ENCODE measurements around the gene STOML1. TPM values are rescaled to one million over a fixed set of nuclear protein-coding genes. Genes with fewer than 3 reads are reported as not detected.
"Not testable (repeated sequence)": the region's sequence is repeated elsewhere in the genome, so short reads cannot be mapped to it uniquely, and the experiment has no call there.

Gene STOML1
- total RNA-seq, 1 experiment from 2014 or later, result 5.0 TPM

DNA sequence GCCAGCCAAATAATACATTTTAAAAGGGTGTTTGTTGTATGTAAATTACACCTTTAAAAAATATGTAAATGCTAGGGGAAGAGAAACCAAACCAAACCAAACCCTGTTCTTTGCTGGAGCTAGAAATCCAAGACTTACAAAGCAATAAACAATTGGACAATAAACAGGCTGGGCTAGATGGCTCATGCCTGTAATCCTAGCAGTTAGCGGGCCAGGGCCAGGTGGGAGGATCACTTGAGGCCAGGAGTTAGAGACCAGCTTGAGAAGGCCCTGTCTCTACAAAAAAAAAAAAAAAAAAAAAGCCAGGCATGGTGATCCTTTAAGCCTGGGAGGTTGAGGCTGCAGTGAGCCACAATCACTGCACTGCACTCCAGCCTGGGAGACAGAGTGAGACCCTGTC is 12.5 kb downstream of the STOML1 start (continued):
- no peak for TF ChIP-seq EZH2phosphoT487 (IDR thresholded peaks at IDR 0.05; ENCODE audit: borderline replicate concordance)
- no peak for TF ChIP-seq ZFX (IDR thresholded peaks at IDR 0.05)
- TF ChIP-seq RAD21 (IDR thresholded peaks at IDR 0.05; ENCODE audit: low read depth), result no peak

DNA sequence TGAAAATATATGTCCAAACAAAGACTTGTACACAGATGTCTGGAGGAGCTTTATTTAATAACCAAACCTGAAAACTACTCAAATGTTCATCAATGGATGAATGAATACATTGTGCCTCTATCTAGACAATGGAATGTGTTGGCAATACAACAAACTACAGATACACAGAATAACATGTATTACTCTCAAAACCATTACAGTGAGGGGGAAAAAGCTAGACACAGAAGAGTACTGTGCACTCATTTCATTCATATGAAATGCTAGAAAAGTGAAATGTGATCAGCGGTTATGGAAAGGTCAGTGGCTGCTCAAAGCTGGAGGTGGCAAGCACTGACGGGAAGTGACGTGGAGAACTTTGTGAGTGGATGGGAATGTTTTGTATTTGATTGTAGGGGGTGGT is 13.2 kb downstream of the STOML1 start:
- TF ChIP-seq, protein P1, sequence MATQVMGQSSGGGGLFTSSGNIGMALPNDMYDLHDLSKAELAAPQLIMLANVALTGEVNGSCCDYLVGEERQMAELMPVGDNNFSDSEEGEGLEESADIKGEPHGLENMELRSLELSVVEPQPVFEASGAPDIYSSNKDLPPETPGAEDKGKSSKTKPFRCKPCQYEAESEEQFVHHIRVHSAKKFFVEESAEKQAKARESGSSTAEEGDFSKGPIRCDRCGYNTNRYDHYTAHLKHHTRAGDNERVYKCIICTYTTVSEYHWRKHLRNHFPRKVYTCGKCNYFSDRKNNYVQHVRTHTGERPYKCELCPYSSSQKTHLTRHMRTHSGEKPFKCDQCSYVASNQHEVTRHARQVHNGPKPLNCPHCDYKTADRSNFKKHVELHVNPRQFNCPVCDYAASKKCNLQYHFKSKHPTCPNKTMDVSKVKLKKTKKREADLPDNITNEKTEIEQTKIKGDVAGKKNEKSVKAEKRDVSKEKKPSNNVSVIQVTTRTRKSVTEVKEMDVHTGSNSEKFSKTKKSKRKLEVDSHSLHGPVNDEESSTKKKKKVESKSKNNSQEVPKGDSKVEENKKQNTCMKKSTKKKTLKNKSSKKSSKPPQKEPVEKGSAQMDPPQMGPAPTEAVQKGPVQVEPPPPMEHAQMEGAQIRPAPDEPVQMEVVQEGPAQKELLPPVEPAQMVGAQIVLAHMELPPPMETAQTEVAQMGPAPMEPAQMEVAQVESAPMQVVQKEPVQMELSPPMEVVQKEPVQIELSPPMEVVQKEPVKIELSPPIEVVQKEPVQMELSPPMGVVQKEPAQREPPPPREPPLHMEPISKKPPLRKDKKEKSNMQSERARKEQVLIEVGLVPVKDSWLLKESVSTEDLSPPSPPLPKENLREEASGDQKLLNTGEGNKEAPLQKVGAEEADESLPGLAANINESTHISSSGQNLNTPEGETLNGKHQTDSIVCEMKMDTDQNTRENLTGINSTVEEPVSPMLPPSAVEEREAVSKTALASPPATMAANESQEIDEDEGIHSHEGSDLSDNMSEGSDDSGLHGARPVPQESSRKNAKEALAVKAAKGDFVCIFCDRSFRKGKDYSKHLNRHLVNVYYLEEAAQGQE (IDR thresholded peaks at IDR 0.05; ENCODE audit: low read depth), result no peak
- TF ChIP-seq, protein P2, sequence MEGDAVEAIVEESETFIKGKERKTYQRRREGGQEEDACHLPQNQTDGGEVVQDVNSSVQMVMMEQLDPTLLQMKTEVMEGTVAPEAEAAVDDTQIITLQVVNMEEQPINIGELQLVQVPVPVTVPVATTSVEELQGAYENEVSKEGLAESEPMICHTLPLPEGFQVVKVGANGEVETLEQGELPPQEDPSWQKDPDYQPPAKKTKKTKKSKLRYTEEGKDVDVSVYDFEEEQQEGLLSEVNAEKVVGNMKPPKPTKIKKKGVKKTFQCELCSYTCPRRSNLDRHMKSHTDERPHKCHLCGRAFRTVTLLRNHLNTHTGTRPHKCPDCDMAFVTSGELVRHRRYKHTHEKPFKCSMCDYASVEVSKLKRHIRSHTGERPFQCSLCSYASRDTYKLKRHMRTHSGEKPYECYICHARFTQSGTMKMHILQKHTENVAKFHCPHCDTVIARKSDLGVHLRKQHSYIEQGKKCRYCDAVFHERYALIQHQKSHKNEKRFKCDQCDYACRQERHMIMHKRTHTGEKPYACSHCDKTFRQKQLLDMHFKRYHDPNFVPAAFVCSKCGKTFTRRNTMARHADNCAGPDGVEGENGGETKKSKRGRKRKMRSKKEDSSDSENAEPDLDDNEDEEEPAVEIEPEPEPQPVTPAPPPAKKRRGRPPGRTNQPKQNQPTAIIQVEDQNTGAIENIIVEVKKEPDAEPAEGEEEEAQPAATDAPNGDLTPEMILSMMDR (IDR thresholded peaks at IDR 0.05 in 2 of 3, conservative IDR thresholded peaks at IDR 0.05 in 1 of 3; ENCODE audit: borderline replicate concordance in 1 of 3, insufficient read depth in 1 of 3, low read depth in 2 of 3, low read length in 2 of 3), result no peak
- TF ChIP-seq ELF1 (IDR thresholded peaks at IDR 0.05; ENCODE audit: borderline replicate concordance, low read depth) (no peak), CEBPB (IDR thresholded peaks at IDR 0.05; ENCODE audit: low read depth) (no peak), ZNF274 (IDR thresholded peaks at IDR 0.05; ENCODE audit: low read depth, low read length) (no peak), RAD21 (IDR thresholded peaks at IDR 0.05; ENCODE audit: low read depth) (no peak), SRF (IDR thresholded peaks at IDR 0.05; ENCODE audit: low read depth) (no peak), EZH2 (IDR thresholded peaks at IDR 0.05) (no peak)
- TF ChIP-seq, protein P3, sequence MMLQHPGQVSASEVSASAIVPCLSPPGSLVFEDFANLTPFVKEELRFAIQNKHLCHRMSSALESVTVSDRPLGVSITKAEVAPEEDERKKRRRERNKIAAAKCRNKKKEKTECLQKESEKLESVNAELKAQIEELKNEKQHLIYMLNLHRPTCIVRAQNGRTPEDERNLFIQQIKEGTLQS (IDR thresholded peaks at IDR 0.05), result no peak
- TF ChIP-seq, protein P4, sequence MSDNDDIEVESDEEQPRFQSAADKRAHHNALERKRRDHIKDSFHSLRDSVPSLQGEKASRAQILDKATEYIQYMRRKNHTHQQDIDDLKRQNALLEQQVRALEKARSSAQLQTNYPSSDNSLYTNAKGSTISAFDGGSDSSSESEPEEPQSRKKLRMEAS (IDR thresholded peaks at IDR 0.05), result no peak
- Histone ChIP-seq H3K4me3 (replicated peaks in 1 of 2; ENCODE audit: low read depth in 1 of 2, low read length in 2 of 2) (no peak overlapping the region), H3K36me3 (ENCODE audit: control insufficient read depth in 1 of 2, insufficient read depth in 2 of 2, low read length in 2 of 2) (no peaks in the 10 kb centered on the region), H3K9me2 (ENCODE audit: insufficient read depth) (no peaks in the 10 kb centered on the region), H3K9ac (ENCODE audit: low read length) (no peak overlapping the region), H3K4me1 (ENCODE audit: control insufficient read depth in 1 of 2, insufficient read depth in 2 of 2, low read length in 2 of 2) (peaks cover 23 to 26% of the 10 kb centered on the region in 2 experiments), H3K9me3 (ENCODE audit: control insufficient read depth in 1 of 2, insufficient read depth in 1 of 2, low read depth in 1 of 2, low read length in 2 of 2) (no peaks in the 10 kb centered on the region; a peak in 1 of 4 replicates), H3K4me2 (ENCODE audit: low read length) (no peak overlapping the region), H4K20me1 (ENCODE audit: insufficient read depth) (no peaks in the 10 kb centered on the region), H3K27ac (ENCODE audit: low read depth, low read length) (no peak overlapping the region), H2AFZ (ENCODE audit: low read depth, low read length, poor library complexity, severe bottlenecking) (no peak overlapping the region), H3K27me3 (ENCODE audit: insufficient read depth, low read length) (no peaks in the 10 kb centered on the region), H3K79me2 (ENCODE audit: insufficient read depth, low read length) (no peaks in the 10 kb centered on the region)
- intact Hi-C loops (cut with micrococcal nuclease), result no loop called here
- ChIA-PET POLR2A (no interaction called here), CTCF (interaction anchor here (1.4 kb wide), 1 partner anchor 70 kb away, joined by 4 read pairs; no protein-coding TSS in a partner anchor), RAD21 (ENCODE audit: low non-redundant PET in 1 of 2, low total read pairs in 2 of 2, uncharacterized antibody in 2 of 2, unreplicated experiment in 2 of 2) (interaction anchor here in 1 of 2 experiments (0.6 kb wide), 1 partner anchor 276 kb away, joined by 7 read pairs; no protein-coding TSS in a partner anchor)
- DNase-seq (ENCODE audit: low read depth, low spot score), result no peak
- no peak for ATAC-seq
- no TSS peak for BruUV-seq (replicated peaks)

DNA sequence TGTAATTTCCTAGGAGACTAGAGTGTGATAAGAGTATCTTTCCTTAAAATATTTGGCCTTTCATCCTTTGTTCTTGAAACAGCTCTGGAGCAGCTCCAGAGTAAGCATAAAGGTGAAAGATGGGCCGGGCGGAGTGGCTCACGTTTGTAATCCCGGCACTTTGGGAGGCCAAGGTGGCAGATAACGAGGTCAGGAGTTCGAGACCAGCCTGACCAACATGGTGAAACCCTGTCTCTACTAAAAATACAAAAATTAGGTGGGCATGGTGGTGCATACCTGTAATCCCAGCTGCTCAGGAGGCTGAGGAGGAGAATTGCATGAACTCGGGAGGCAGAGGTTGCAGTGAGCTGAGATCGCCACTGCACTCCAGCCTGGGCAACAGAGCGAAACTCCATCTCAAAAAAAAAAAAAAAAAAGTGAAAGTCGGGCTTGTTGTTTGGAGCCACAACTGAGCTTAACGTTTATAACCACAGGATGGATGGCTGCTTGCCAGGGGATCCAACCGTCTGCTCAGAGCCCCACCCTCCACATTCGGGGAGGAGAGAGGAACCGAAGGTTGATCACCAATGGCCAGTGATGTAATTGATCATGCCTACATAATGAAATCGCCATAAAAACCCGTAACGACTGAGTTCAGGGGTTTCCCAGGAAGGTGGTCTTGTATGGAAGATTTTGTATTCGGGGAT is 16.5 kb downstream of the STOML1 start:
- H3K36me3 ChIP-seq (ENCODE audit: control insufficient read depth in 1 of 2, insufficient read depth in 2 of 2, low read length in 2 of 2); H3K27me3 ChIP-seq (ENCODE audit: insufficient read depth, low read length); H3K9me2 ChIP-seq (ENCODE audit: insufficient read depth); H2AFZ ChIP-seq (ENCODE audit: low read depth, low read length, poor library complexity, severe bottlenecking); DNase-seq (ENCODE audit: low read depth, low spot score); H3K9me3 ChIP-seq (ENCODE audit: control insufficient read depth in 1 of 2, insufficient read depth in 1 of 2, low read depth in 1 of 2, low read length in 2 of 2); H3K4me1 ChIP-seq (ENCODE audit: control insufficient read depth in 1 of 2, insufficient read depth in 2 of 2, low read length in 2 of 2); BruUV-seq (replicated peaks); H3K27ac ChIP-seq (ENCODE audit: low read depth, low read length); ATAC-seq; H4K20me1 ChIP-seq (ENCODE audit: insufficient read depth); intact Hi-C loops (cut with micrococcal nuclease); H3K4me3 ChIP-seq (replicated peaks in 1 of 2; ENCODE audit: low read depth in 1 of 2, low read length in 2 of 2); H3K4me2 ChIP-seq (ENCODE audit: low read length); H3K9ac ChIP-seq (ENCODE audit: low read length); H3K79me2 ChIP-seq (ENCODE audit: insufficient read depth, low read length): not testable (repeated sequence)
- ChIA-PET RAD21 (ENCODE audit: low non-redundant PET in 1 of 2, low total read pairs in 2 of 2, uncharacterized antibody in 2 of 2, unreplicated experiment in 2 of 2) (interaction anchor here in 1 of 2 experiments (0.6 to 1.7 kb wide), 2 partner anchors 61 to 348 kb away, joined by 3 read pairs; no protein-coding TSS in a partner anchor), POLR2A (interaction anchor here (1.6 kb wide), 1 partner anchor 77 kb away, joined by 3 read pairs; no protein-coding TSS in a partner anchor), CTCF (interaction anchor here (0.9 to 3.0 kb wide), 4 partner anchors 19 to 332 kb away, joined by 3 to 132 read pairs (median 4); partner anchors contain the start of gene PML)

Measured in HCT116 (cell line).